Spleen (tissue), 11 donors: ENCODE measurements around the gene RIC1. TPM values are rescaled to one million over a fixed set of nuclear protein-coding genes. Genes with fewer than 3 reads are reported as not detected.

ENCODE experiments used
- DNase-seq: peaks from one replicate; pipeline ENCODE4 v3.0.0-alpha.2; 2020
- H3K27ac ChIP-seq, 8 donors: fragments of 200-600 bp; sonication (generic) in 7 of 8; 1 replicate in 4 of 8; 2 replicates in 4 of 8; pipeline versions ENCODE4 v1.5.0 to v1.8.0; 2016 to 2021; ENCODE audit warnings: inconsistent platforms in 4 of 8, mild to moderate bottlenecking in 4 of 8, moderate library complexity in 1 of 8
- H3K27me3 ChIP-seq, 7 donors: fragments of 200-600 bp; sonication (generic) in 6 of 7; replicated peaks in 1 of 7; 1 replicate in 4 of 7; 2 replicates in 3 of 7; pipeline versions ENCODE4 v1.5.0 to v1.8.0; 2016 to 2021; ENCODE audit warnings: inconsistent platforms in 3 of 7, mild to moderate bottlenecking in 1 of 7
- H3K36me3 ChIP-seq, 6 donors: fragments of 200-600 bp; sonication (generic) in 5 of 6; 1 replicate in 4 of 6; 2 replicates in 2 of 6; pipeline versions ENCODE4 v1.5.0 to v1.8.0; 2016 to 2021; ENCODE audit warnings: inconsistent platforms in 2 of 6
- H3K4me1 ChIP-seq, 6 donors: fragments of 200-600 bp; sonication (generic) in 5 of 6; 1 replicate in 3 of 6; 2 replicates in 3 of 6; pipeline versions ENCODE4 v1.5.0 to v1.8.0; 2016 to 2021; ENCODE audit warnings: inconsistent platforms in 3 of 6
- H3K4me3 ChIP-seq, 8 donors: fragments of 200-600 bp; sonication (generic) in 7 of 8; 1 replicate in 4 of 8; 2 replicates in 4 of 8; pipeline versions ENCODE4 v1.5.0 to v1.8.0; 2016 to 2021; ENCODE audit warnings: inconsistent platforms in 4 of 8, mild to moderate bottlenecking in 4 of 8, moderate library complexity in 2 of 8
- H3K9me3 ChIP-seq, 8 donors: fragments of 200-600 bp; sonication (generic) in 7 of 8; 1 replicate in 4 of 8; 2 replicates in 4 of 8; pipeline versions ENCODE4 v1.5.0 to v1.8.0; 2016 to 2021; ENCODE audit warnings: inconsistent platforms in 4 of 8
- CTCF ChIP-seq, 11 experiments: fragments of 200-600 bp in 7 of 11; fragments of 450-650 bp in 4 of 11; sonication (generic) in 4 of 11; IDR thresholded peaks in 8 of 11; conservative IDR thresholded peaks in 3 of 11; 1 replicate in 7 of 11; 2 replicates in 4 of 11; pipeline versions ENCODE4 v1.4.0 to v1.8.0; 2016 to 2021; ENCODE audit warnings: antibody characterized with exemption in 11 of 11, inconsistent platforms in 4 of 11, mild to moderate bottlenecking in 1 of 11
- POLR2A ChIP-seq, 3 donors: fragments of 450-650 bp; IDR thresholded peaks; one replicate each; pipeline ENCODE4 v1.5.1; 2017; ENCODE audit warnings: antibody characterized with exemption in 3 of 3, mild to moderate bottlenecking in 1 of 3
- POLR2AphosphoS5 ChIP-seq, 3 donors: sonication (generic); formaldehyde crosslinking; IDR thresholded peaks; one replicate each; pipeline ENCODE4 v1.5.1; 2017; ENCODE audit warnings: antibody characterized with exemption in 3 of 3
- WGBS, 5 donors: extraction: QIAGEN DNeasy Blood & Tissue Kit in 3 of 5; methylation state at CpG; one replicate each; pipeline versions ENCODE4 v1.1.5 to v1.1.7; 2013 to 2018; 5-methylcytosine and 5-hydroxymethylcytosine counted together
- intact Hi-C: fragments of 100-400 bp; cut with DNase I; formaldehyde crosslinking; loops from one replicate; pipeline ENCODE4 v1.15.0; 2023; ENCODE audit warnings: low total_unique reads
- polyA plus RNA-seq, 3 donors: library from polyadenylated mRNA; stranded (reverse); fragments of 200-250 nt; gene quantifications; one replicate each; pipeline ENCODE4 v1.2.1, GENCODE V29; 2013
- total RNA-seq, 7 donors: library from RNA; depleted of rRNA in 3 of 7; stranded (reverse); fragments of >200 nt in 3 of 7; fragmentation: NEBNext Ultra II Directional in 4 of 7; extraction: Animal tissue kit (Norgen Biotek cat#: 25700) in 4 of 7; gene quantifications; one replicate each; pipeline versions ENCODE4 v1.1.0 to v1.2.1, GENCODE V29; 2016 to 2021
- donor health status: healthy with polysubstance abuse.
- donor health status: DM: no; HTN: no; CAD: no; lungs with moderate emphysema.
- donor health status: DM: no; HTN: no; CAD: no.
- donor health status: Bipolar disorder and iron deficiency.
- donor health status: healthy.
- donor health status: DM: no; HTN: no; CAD: no.
- donor health status: DM: yes; HTN: yes; CAD: no.

RIC1 gene
- total and polyA plus RNA-seq, 10 donors, result 4.9 to 68.7 (median 34.5) TPM

- H3K9me3 ChIP-seq, result no peaks in the 10 kb centered on the region
- WGBS, 5 donors, result 30 to 50% (median 39%) methylated on average over 2 of the region's 2 CpGs
- H3K27ac ChIP-seq, result peak overlapping the region in 4 of 8 donors; percentile 7 to 51 (median 30)
- DNase-seq, result peak; percentile 73
- TF ChIP-seq CTCF (IDR thresholded peaks at IDR 0.05 in 8 of 11, conservative IDR thresholded peaks at IDR 0.05 in 3 of 11), result no peak
- no peak for TF ChIP-seq POLR2A (IDR thresholded peaks at IDR 0.05)
- TF ChIP-seq POLR2AphosphoS5 (IDR thresholded peaks at IDR 0.05), result no peak
- peaks cover 0 to 45% (median 24%) of the 10 kb centered on the region in 6 donors for H3K4me1 ChIP-seq
- no peaks in the 10 kb centered on the region for H3K27me3 ChIP-seq
- intact Hi-C loops, result no loop called here
- no peaks in the 10 kb centered on the region for H3K36me3 ChIP-seq
- no peak overlapping the region for H3K4me3 ChIP-seq
Observed at GRCh38 chr9:5582835-5583195, 46.1 kb upstream of the RIC1 start.

- no peaks in the 10 kb centered on the region for H3K27me3 ChIP-seq
- intact Hi-C loops, result no loop called here
- no peak overlapping the region for H3K4me3 ChIP-seq
- H3K27ac ChIP-seq, result peak overlapping the region; percentile 30 to 71 (median 44)
- TF ChIP-seq POLR2A (IDR thresholded peaks at IDR 0.05) (no peak), CTCF (IDR thresholded peaks at IDR 0.05 in 8 of 11, conservative IDR thresholded peaks at IDR 0.05 in 3 of 11) (no peak), POLR2AphosphoS5 (IDR thresholded peaks at IDR 0.05) (no peak)
- H3K9me3 ChIP-seq, result no peaks in the 10 kb centered on the region
- peaks cover 5 to 57% (median 33%) of the 10 kb centered on the region in 6 donors for H3K4me1 ChIP-seq
- H3K36me3 ChIP-seq, result no peaks in the 10 kb centered on the region
- no peak for DNase-seq
Observed at GRCh38 chr9:5586391-5586802, 42.5 kb upstream of the RIC1 start.

- intact Hi-C loops, result no loop called here
- Histone ChIP-seq H3K4me1 (peaks cover 5 to 60% (median 33%) of the 10 kb centered on the region in 6 donors), H3K36me3 (no peaks in the 10 kb centered on the region), H3K4me3 (no peak overlapping the region), H3K27ac (peak overlapping the region in 7 of 8 donors; percentile 30 to 71 (median 46)), H3K9me3 (no peaks in the 10 kb centered on the region), H3K27me3 (no peaks in the 10 kb centered on the region)
- TF ChIP-seq CTCF (IDR thresholded peaks at IDR 0.05 in 8 of 11, conservative IDR thresholded peaks at IDR 0.05 in 3 of 11) (no peak), POLR2AphosphoS5 (IDR thresholded peaks at IDR 0.05) (no peak), POLR2A (IDR thresholded peaks at IDR 0.05) (no peak)
- no peak for DNase-seq
- 64 to 88% (median 79%) methylated on average over 1 of the region's 1 CpG for WGBS, 5 donors
Observed at GRCh38 chr9:5587024-5587423, 41.9 kb upstream of the RIC1 start.

GRCh38 chr9:5592231-5592630, 36.7 kb upstream of the RIC1 start:
- H3K27ac ChIP-seq, result no peak overlapping the region
- H3K27me3 ChIP-seq, result no peaks in the 10 kb centered on the region
- 86 to 94% (median 92%) methylated on average over 3 of the region's 3 CpGs for WGBS, 5 donors
- H3K4me3 ChIP-seq, result no peak overlapping the region
- intact Hi-C loops, result loop anchor here (5.0 kb wide), 2 partner anchors 155 to 410 kb away; partner anchors contain the start of gene PLGRKT
- TF ChIP-seq POLR2AphosphoS5 (IDR thresholded peaks at IDR 0.05), result no peak
- no peak for TF ChIP-seq POLR2A (IDR thresholded peaks at IDR 0.05)
- no peak for TF ChIP-seq CTCF (IDR thresholded peaks at IDR 0.05 in 8 of 11, conservative IDR thresholded peaks at IDR 0.05 in 3 of 11)
- no peaks in the 10 kb centered on the region for H3K36me3 ChIP-seq
- no peak for DNase-seq
- no peaks in the 10 kb centered on the region for H3K9me3 ChIP-seq
- H3K4me1 ChIP-seq, result peaks cover 8 to 59% (median 25%) of the 10 kb centered on the region in 6 donors
